HG03442 (cell line): ENCODE measurements around the gene AKT1S1.
A peak's percentile ranks its signal among the peaks of the same experiment; 100 is the strongest.

ENCODE experiments used
- ATAC-seq: cut with Tn5 transposase; IDR thresholded peaks from one replicate; pipeline ENCODE4 v1.9.1; 2021; ENCODE audit warnings: mild to moderate bottlenecking, moderate library complexity; ENCODE audit not compliant: unreplicated experiment

AKT1S1 gene

GRCh38 chr19:49855676-49856573, 21.2 kb downstream of the AKT1S1 start:
- no peak for ATAC-seq

- ATAC-seq, result no peak
Measured at GRCh38 chr19:49855277-49855675, 21.9 kb downstream of the AKT1S1 start.

DNA sequence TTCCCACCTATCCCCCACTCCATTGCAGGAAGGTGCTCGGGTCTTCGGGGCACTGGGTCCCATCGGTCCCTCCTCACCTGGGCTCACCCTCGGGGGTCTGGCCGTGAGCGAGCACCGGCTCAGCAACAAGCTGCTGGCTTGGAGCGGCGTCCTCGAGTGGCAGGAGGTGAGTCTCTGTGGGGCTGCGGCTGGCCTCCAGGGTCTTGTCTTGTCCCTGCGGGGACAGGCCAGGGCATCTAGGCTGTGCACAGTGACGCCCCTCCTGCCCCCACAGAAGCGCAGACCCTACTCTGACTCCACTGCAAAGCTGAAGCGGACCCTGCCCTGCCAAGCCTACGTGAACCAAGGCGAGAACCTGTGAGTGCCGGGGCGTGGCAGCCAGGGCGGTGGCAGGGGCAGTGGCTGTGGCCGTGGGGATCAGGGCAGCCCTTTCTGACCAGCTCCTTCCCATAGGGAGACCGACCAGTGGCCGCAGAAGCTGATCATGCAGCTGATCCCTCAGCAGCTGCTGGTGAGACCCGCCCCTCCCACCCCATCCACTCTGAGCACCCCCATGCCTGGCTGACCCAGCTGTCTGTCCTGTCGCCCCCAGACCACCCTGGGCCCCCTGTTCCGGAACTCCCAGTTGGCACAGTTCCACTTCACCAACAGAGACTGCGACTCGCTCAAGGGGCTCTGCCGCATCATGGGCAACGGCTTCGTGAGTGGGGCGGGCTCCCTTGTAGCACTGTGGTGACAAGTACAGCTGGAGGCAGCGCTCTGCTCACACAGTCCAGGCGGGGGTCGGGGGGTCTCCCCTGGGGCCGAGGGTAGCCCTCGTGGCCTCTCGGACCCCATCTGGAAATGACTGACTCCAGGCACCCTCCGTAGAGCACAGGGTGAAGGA, 22.5 kb downstream of the AKT1S1 start:
- ATAC-seq, result no peak

- no peak for ATAC-seq
Measured at GRCh38 chr19:49853852-49854377, 23.2 kb downstream of the AKT1S1 start.

GRCh38 chr19:49852631-49853126, 24.5 kb downstream of the AKT1S1 start:
- no peak for ATAC-seq

DNA sequence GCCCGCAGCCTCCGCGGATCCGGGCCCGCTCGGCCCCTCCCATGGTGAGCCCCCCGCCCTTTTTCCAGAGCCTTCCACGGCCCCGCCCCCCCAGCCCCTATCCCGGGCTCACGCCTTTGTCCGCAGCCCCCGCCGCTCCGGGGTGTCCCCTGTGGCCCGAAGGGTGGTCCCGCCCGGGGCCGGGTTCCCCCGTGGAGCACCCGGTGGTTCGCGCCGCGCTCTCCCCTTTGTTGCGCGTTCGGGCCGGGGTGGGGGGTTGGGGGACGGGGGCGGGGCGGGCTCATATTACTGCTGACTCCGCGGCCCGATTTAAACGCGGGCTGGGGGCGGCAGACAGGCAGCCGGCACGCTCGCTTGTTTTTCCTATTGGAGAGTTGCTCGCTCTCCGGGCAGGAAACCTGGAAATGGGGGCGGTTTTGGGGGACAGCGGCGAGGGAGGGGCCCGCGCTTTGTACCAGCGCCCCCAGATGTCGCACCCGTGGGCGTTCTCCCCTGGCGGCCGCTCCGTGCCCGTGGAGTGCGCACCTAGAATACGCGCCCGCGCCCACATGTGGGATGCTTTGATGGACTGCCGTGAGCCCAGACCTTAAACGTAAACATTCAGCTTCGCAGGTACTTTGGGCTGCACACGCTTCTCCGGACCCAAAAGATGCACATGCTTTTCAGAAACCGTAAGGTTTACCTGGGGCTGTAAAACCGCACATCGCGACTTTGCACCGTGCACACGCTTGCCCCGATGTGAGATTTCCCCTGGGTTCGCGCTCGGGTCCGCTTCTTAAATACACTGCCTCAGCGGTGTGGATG, 25.5 kb downstream of the AKT1S1 start:
- ATAC-seq, result peak; percentile 6

DNA sequence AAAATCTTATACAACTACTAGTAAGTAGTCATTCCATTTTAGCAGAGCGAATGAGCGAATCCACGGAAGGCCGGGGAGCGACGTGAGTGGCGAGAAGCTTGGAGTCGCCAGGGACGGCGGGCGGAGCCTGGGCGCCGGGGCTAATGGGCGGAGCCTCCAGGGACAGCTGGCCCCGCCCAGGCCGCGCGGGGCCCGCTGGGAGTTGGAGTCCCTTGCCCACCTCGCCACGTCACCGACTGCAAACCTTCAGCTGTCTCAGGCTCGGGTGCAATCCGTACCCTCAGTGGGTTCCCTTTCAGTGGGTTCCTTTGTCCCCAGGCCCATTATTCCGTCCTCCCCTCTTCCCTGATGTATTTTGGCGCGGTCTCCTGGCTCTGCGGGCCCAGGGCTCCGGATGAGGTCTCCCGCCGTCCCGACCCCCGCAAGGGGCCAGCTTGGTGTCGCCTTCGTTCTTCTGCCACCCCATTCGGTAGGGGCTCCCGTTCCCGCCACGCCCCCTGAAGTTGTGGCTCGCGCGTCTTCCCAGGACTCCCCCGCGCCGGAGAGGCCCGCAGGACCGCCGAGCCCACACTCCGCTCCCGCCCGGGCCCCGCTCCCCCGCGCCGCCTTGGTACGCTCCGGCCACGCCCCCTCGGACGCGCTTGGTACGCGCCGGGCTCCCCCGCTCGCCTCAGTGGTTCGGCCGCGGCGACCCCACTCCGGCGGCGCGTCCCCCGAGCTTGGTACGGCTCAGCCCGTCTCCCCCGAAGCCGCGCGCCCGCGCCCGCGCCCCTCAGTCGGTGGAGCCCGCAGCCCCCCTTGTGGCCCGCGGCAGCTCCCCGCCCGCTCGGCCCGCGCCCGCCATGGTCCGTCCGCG, 26.4 kb downstream of the AKT1S1 start, which contains the start of gene PTOV1:
Gene PTOV1 (plus strand): TSS at position 673 of the 856 bp plus-strand sequence.
- ATAC-seq, result peak; percentile 69

DNA sequence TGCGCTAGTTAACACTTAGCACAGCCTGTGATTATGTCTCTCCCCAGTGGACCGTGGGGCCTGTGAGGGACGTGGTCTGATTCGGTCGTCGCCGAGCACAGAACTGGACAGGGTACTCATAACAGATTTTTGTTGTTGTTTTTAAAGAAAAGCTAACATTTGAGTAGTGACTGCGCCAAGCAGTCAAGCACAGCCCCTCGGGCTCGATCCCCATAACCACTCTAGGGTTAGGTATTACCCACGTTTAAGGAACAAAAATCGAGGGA, 27.0 kb downstream of the AKT1S1 start:
- ATAC-seq, result no peak

GRCh38 chr19:49849433-49850220, 27.5 kb downstream of the AKT1S1 start:
- ATAC-seq, result no peak

DNA sequence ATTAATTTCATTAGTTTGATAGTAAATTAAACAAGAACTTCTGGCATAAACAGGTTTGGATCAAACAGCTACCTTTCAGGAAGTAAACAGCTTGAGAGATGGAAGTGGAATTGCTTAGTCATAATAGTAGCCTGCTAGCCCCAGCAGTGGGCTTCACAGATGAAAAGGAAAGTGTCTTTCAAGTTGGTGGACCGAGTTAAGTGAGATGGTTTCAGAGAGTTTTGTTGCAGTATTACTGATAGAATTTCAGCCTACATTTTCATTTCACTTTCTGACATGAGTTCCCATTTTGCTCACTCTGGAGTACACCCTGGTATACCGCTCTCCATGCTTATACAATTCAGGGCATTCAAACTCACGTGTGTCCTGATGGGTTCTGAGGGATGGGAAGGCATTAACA, 28.2 kb downstream of the AKT1S1 start:
- ATAC-seq, result no peak

GRCh38 chr19:49847731-49848696, 29.1 kb downstream of the AKT1S1 start:
- ATAC-seq, result no peak

GRCh38 chr19:49846408-49846807, 30.7 kb downstream of the AKT1S1 start:
- no peak for ATAC-seq

DNA sequence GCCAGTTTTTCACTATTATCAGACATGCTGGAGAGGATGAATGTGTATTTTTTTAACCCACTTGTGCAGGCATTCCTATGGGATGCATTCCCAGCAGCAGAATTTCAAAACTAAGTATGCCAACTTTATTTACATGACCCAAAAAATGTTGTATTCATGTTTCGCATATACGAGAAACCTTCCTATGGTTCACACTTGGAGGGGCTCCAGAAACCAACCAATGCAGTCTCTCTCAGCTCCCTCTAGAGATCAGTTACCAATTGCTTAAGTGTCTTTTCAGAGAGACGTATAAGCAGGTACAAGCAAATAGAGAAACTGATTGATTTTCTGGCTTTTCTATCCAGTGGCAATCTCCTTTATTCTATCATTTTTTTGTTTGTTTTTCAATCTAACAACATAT, 31.7 kb downstream of the AKT1S1 start:
- ATAC-seq, result no peak

DNA sequence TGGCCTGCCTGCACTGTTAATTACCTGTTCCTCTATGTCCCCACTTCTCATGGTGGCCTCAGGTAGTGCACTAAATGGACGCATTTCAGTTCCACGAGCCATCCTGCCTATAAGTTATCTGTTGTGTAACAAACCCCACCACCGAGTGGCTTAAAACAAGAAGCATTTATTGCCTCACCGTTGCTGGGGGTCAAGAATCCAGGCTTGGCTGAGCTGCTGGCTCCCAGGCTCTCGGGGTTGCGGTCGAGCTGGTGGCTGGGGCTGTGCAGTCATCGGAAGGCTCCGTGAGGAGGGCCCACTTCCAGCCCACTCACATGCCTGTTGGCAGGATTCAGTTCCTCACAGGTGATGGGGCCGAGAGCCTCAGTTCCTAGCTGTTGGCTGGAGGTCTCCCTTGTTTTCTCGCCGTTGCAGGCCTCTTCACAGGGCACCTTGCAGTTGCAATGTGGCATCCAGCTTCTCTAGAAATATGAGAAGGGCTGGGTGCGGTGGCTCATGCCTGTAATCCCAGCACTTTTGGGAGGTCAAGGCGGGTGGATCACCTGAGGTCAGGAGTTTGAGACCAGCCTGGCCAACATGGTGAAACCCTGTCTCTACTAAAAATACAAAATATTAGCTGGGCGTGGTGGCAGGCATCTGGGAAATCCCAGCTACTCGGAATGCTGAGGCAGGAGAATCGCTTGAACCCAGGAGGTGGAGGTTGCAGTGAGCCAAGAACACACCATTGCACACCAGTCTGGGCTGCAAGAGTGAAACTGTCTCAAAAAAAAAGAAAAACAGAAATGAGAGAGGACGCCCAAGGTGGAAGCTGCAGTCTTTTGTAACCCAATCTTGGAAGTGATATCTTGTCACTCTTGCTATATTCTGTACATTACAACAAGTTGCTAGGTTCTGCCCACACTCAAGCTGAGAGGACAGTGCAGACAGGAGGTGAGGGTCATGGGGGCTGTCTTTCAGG, 32.7 kb downstream of the AKT1S1 start:
- no peak for ATAC-seq

DNA sequence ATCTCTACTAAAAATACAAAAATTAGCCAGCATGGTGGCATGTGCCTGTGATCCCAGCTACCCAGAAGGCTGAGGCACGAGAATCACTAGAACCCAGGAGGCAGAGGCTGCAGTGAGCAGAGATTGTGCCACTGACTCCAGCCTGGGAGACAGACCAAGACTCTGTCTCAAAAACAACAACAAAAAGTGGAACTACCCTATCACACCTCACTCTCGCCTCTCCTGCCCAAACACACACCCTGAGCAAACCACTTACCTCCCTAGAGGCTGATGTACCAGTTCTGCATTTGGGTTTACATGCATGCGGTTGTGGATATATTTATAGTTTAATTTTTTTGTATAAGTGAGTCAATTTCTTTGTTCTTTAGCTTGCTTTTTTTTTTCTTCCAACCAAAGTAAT, 33.9 kb downstream of the AKT1S1 start:
- ATAC-seq, result no peak

DNA sequence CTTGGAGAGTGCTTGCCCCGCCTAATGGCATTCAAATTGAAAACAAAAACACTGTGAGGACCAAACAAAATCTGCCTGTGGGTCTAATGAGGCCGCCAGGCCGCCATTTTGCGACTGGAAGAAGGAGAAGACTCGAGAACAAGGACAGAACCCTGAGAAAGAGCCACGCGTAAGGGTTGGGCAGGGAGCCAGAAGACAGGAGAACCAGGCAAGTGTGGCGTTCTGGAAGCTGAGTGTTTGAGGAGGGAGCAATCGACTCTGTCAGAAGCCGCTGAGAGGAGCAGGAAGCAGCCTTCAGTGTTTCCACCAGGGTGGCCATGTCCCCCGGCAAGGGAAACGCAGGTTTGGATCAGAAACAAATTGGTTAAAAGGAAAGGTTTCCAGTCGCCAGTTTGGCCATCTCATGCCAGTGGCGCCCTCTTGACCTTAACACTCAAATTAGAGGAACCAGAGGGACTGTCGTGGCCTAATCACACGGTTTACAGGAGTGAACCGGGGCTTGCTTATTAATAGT, 36.4 kb downstream of the AKT1S1 start:
- ATAC-seq, result no peak

- no peak for ATAC-seq
Measured at GRCh38 chr19:49840321-49840720, 36.8 kb downstream of the AKT1S1 start.
